ENCODE data around the gene RFTN1.

DNA sequence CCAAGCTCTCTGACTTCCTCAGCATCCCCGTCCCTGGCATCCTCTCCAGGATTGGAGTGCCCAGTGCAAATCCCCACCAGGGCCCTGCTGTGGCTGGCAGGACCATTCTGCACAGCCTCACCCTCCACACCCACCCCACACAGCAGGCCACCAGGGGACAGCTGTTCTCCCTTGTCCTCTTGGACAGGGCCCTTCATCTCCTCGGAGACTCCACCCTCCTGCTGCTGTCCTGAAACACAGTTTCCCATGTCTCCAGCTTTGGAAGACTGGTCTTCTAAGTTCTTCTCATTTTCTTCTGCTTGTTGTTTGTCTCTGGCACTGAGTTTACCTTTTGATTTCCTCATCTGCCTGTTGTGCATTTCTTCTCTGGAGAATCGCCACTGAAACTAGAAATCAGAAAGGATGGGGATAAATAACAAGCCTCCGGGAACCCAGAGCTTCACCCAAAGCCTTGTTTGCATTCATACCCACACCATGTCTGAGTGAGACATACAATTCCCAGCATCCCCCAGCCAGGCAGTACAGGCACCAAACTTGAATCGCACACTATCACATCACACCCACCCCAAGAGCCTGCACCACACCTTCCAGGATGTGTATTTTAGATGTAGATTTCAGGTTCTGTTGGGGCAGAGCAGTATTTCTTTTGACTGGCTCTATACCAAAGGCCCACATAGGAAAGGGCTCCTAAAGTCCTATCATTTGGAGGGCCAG, 196.5 kb downstream of the RFTN1 start:
- TF ChIP-seq, protein P1, sequence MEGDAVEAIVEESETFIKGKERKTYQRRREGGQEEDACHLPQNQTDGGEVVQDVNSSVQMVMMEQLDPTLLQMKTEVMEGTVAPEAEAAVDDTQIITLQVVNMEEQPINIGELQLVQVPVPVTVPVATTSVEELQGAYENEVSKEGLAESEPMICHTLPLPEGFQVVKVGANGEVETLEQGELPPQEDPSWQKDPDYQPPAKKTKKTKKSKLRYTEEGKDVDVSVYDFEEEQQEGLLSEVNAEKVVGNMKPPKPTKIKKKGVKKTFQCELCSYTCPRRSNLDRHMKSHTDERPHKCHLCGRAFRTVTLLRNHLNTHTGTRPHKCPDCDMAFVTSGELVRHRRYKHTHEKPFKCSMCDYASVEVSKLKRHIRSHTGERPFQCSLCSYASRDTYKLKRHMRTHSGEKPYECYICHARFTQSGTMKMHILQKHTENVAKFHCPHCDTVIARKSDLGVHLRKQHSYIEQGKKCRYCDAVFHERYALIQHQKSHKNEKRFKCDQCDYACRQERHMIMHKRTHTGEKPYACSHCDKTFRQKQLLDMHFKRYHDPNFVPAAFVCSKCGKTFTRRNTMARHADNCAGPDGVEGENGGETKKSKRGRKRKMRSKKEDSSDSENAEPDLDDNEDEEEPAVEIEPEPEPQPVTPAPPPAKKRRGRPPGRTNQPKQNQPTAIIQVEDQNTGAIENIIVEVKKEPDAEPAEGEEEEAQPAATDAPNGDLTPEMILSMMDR (IDR thresholded peaks at IDR 0.05): no peak
- TF ChIP-seq POLR2A (IDR thresholded peaks at IDR 0.05): no peak

Measured in heart left ventricle (tissue), 13 donors.